Activated CD8-positive, alpha-beta memory T cell treated with anti-CD3 and anti-CD28 coated beads for 48 hours (primary cell): ENCODE measurements around the gene SLC25A25.
"Not testable (repeated sequence)": the region's sequence is repeated elsewhere in the genome, so short reads cannot be mapped to it uniquely, and the experiment has no call there.

Experiments
- DNase-seq, 3 experiments: peaks; one replicate each; pipeline ENCODE4 v3.0.0-alpha.2; 2020; ENCODE audit warnings: low read depth in 2 of 3, low spot score in 2 of 3

Gene SLC25A25

GRCh38 chr9:128108269-128109049 lies 40.4 kb downstream of the SLC25A25 start:
- no peak for DNase-seq

- no peak for DNase-seq
Measured at GRCh38 chr9:128109050-128109709, 41.1 kb downstream of the SLC25A25 start.

GRCh38 chr9:128111726-128112125 lies 43.7 kb downstream of the SLC25A25 start:
- DNase-seq = not testable (repeated sequence)

- no peak for DNase-seq
Measured at GRCh38 chr9:128113526-128114325, 45.7 kb downstream of the SLC25A25 start.

GRCh38 chr9:128114326-128115186 lies 46.5 kb downstream of the SLC25A25 start:
- no peak for DNase-seq

GRCh38 chr9:128115187-128116103 lies 47.4 kb downstream of the SLC25A25 start:
- DNase-seq = no peak

- no peak for DNase-seq
Measured at GRCh38 chr9:128116104-128117083, 48.4 kb downstream of the SLC25A25 start.

- peak; percentile 79 to 100 (median 100) for DNase-seq
Measured at GRCh38 chr9:128117613-128118471, 49.8 kb downstream of the SLC25A25 start.

- no peak for DNase-seq
Measured at GRCh38 chr9:128118472-128118857, 50.4 kb downstream of the SLC25A25 start.

GRCh38 chr9:128118971-128119665 lies 51.1 kb downstream of the SLC25A25 start:
- no peak for DNase-seq

- no peak for DNase-seq
Measured at GRCh38 chr9:128120061-128120740, 52.2 kb downstream of the SLC25A25 start.

GRCh38 chr9:128120741-128121465 lies 52.9 kb downstream of the SLC25A25 start:
- no peak for DNase-seq

- no peak for DNase-seq
Measured at GRCh38 chr9:128121466-128121810, 53.4 kb downstream of the SLC25A25 start.

- DNase-seq = no peak
Measured at GRCh38 chr9:128121924-128122808, 54.1 kb downstream of the SLC25A25 start.

GRCh38 chr9:128122809-128123175 lies 54.8 kb downstream of the SLC25A25 start:
- no peak for DNase-seq
